Endothelial cell of umbilical vein (primary cell): Measurements from ENCODE around the gene PNMA1. TPM values are rescaled to one million over a fixed set of nuclear protein-coding genes. Genes with fewer than 3 reads are reported as not detected.

Experiments
- BruUV-seq: library from RNA; stranded (reverse); fragments of 400-500 nt; replicated peaks from 2 replicates; lab custom pipeline; 2021; lab: Mats Ljungman, UMichigan
- CTCF ChIA-PET: fragments of 300-600, 350-600 bp; sonication (Branson Sonifier 250); formaldehyde crosslinking; loops from one replicate; lab custom pipeline; 2021; ENCODE audit warnings: antibody characterized with exemption, inconsistent platforms; lab: Charles Lee
- POLR2A ChIA-PET: fragments of 300-600, 350-600 bp; sonication (Branson Sonifier 250); formaldehyde crosslinking; loops from one replicate; lab custom pipeline; 2021; ENCODE audit warnings: antibody characterized with exemption, inconsistent platforms; lab: Charles Lee
- DNase-seq: peaks from one replicate; pipeline ENCODE4 v3.0.0-alpha.2; 2011; ENCODE audit warnings: low read depth, low spot score
- FAIRE-seq: peaks from 2 replicates; lab custom pipeline; 2011; peaks lifted over from hg19 to GRCh38; lab: Jason Lieb, UNC
- H2AFZ ChIP-seq: 2 replicates; pipeline ENCODE4 v1.6.0; 2012; ENCODE audit warnings: low read depth, low read length, control low read depth, inconsistent platforms
- H3K27ac ChIP-seq: 2 replicates; pipeline ENCODE4 v1.5.1; 2011; ENCODE audit warnings: low read depth, mild to moderate bottlenecking, control low read depth, low read length, moderate library complexity; ENCODE audit not compliant: insufficient read depth
- H3K27me3 ChIP-seq, 2 experiments: 2 replicates each; pipeline versions ENCODE4 v1.6.0 to v1.6.1; 2011; ENCODE audit warnings: low read length in 2 of 2, mixed read lengths in 1 of 2; ENCODE audit not compliant: control insufficient read depth in 2 of 2, insufficient read depth in 2 of 2
- H3K36me3 ChIP-seq, 2 experiments: 2 replicates in 1 of 2; 3 replicates in 1 of 2; pipeline ENCODE4 v1.5.1; 2011; ENCODE audit warnings: low read length in 2 of 2, mild to moderate bottlenecking in 1 of 2, moderate library complexity in 1 of 2; ENCODE audit not compliant: control insufficient read depth in 2 of 2, insufficient read depth in 2 of 2; ENCODE audit errors: extremely low read depth in 1 of 2
- H3K4me1 ChIP-seq: 3 replicates; pipeline ENCODE4 v1.5.1; 2011; ENCODE audit warnings: mild to moderate bottlenecking, low read length; ENCODE audit not compliant: control insufficient read depth, insufficient read depth; ENCODE audit errors: extremely low read depth
- H3K4me2 ChIP-seq: 2 replicates; pipeline ENCODE4 v1.6.1; 2011; ENCODE audit warnings: low read length, control low read depth, mixed read lengths; ENCODE audit not compliant: insufficient read depth
- H3K4me3 ChIP-seq, 3 experiments: fragments of 200-600 bp in 1 of 3; sonication (generic), shearing (Covaris generic) in 1 of 3; replicated peaks in 1 of 3; 2 replicates each; pipeline ENCODE4 v1.5.1; 2011 to 2016; ENCODE audit warnings: control low read depth in 3 of 3, low read length in 3 of 3, mild to moderate bottlenecking in 2 of 3, inconsistent platforms in 1 of 3, low read depth in 1 of 3, moderate library complexity in 1 of 3; ENCODE audit not compliant: insufficient read depth in 1 of 3
- H3K79me2 ChIP-seq: 2 replicates; pipeline ENCODE4 v1.6.0; 2012; ENCODE audit warnings: low read length, inconsistent platforms; ENCODE audit not compliant: control insufficient read depth, insufficient read depth
- H3K9ac ChIP-seq: replicated peaks from 2 replicates; pipeline ENCODE3; 2011; ENCODE audit warnings: low read length, control low read depth; ENCODE audit not compliant: insufficient read depth; ENCODE audit errors: extremely low read depth
- H3K9me1 ChIP-seq: replicated peaks from 3 replicates; pipeline ENCODE4 v1.6.0; 2011; ENCODE audit warnings: mild to moderate bottlenecking, low read length; ENCODE audit not compliant: control insufficient read depth, insufficient read depth; ENCODE audit errors: extremely low read depth
- H3K9me3 ChIP-seq: replicated peaks from 2 replicates; pipeline ENCODE4 v1.5.1; 2012; ENCODE audit warnings: low read length, inconsistent platforms; ENCODE audit not compliant: control insufficient read depth, insufficient read depth
- H4K20me1 ChIP-seq: replicated peaks from 2 replicates; pipeline ENCODE3; 2011; ENCODE audit warnings: mild to moderate bottlenecking, low read length; ENCODE audit not compliant: control insufficient read depth, insufficient read depth; ENCODE audit errors: extremely low read depth
- EZH2 ChIP-seq: IDR thresholded peaks from 2 replicates; pipeline ENCODE4 v1.6.1; 2012; ENCODE audit warnings: borderline replicate concordance, low read depth, mild to moderate bottlenecking, moderate library complexity, low read length, inconsistent platforms; ENCODE audit not compliant: severe bottlenecking
- FOS ChIP-seq: IDR thresholded peaks from 2 replicates; pipeline ENCODE4 v1.6.1; 2011; ENCODE audit warnings: mild to moderate bottlenecking, low read length, moderate library complexity, borderline replicate concordance; ENCODE audit not compliant: insufficient read depth
- GATA2 ChIP-seq: IDR thresholded peaks from 2 replicates; pipeline ENCODE4 v1.7.0; 2011; ENCODE audit warnings: low read depth, mild to moderate bottlenecking, moderate library complexity, mixed read lengths, low read length; ENCODE audit not compliant: insufficient read length, insufficient read depth
- JUN ChIP-seq: IDR thresholded peaks from 2 replicates; pipeline ENCODE4 v1.6.1; 2011; ENCODE audit warnings: borderline replicate concordance, low read depth; ENCODE audit not compliant: insufficient read length, insufficient read depth
- MYC ChIP-seq: IDR thresholded peaks from one replicate; pipeline ENCODE4 v1.6.1; 2011; ENCODE audit warnings: mild to moderate bottlenecking, low read depth, low read length
- POLR2A ChIP-seq: IDR thresholded peaks from 2 replicates; pipeline ENCODE4 v1.6.1; 2012; ENCODE audit warnings: low read depth, mild to moderate bottlenecking, control low read depth, low read length
- POLR2AphosphoS5 ChIP-seq: IDR thresholded peaks from 2 replicates; pipeline ENCODE4 v1.6.1; 2012; ENCODE audit warnings: low read depth, mild to moderate bottlenecking, control low read depth, low read length, moderate library complexity; ENCODE audit not compliant: insufficient read depth
- dilution Hi-C: fragments of 300-500 bp; cut with MboI; formaldehyde crosslinking; loops from one replicate; pipeline ENCODE4 v1.15.0; 2019; ENCODE audit warnings: low sequenced_read_pairs; ENCODE audit not compliant: extremely low pct_ligation_motif_present
- intact Hi-C: fragments of 100-400 bp; cut with micrococcal nuclease; formaldehyde crosslinking; loops from one replicate; pipeline ENCODE4 v1.10.0; 2022
- polyA plus RNA-seq, 4 experiments: library from polyadenylated mRNA; depleted of rRNA in 3 of 4; stranded (reverse) in 3 of 4; unstranded in 1 of 4; fragments of >200 nt; gene quantifications; 2 replicates each; pipeline versions ENCODE4 v1.2.1 to v1.2.3, GENCODE V29; 2011 to 2012; ENCODE audit warnings: missing spikeins in 1 of 4
- total RNA-seq: library from RNA; stranded (reverse); gene quantifications from 2 replicates; pipeline ENCODE4 v1.2.3, GENCODE V29; 2021
- TF ChIP-seq, protein P1 (sequence below), 2 donors: IDR thresholded peaks; 1 replicate in 1 of 2; 2 replicates in 1 of 2; pipeline ENCODE4 v1.5.1; 2011; ENCODE audit warnings: low read length in 2 of 2, mild to moderate bottlenecking in 2 of 2, moderate library complexity in 2 of 2, control low read depth in 1 of 2, inconsistent platforms in 1 of 2, low read depth in 1 of 2; ENCODE audit not compliant: insufficient read depth in 1 of 2; ENCODE audit errors: extremely low read depth in 1 of 2
- TF ChIP-seq, protein P2 (sequence below): IDR thresholded peaks from 2 replicates; pipeline ENCODE4 v1.6.1; 2011; ENCODE audit not compliant: insufficient read depth, insufficient read length

The PNMA1 gene
- total and polyA plus RNA-seq, 2 donors (not counting 3 experiments of a cell fraction or from before 2014, with no cell fraction given), result 29.8 to 82.6 TPM

DNA sequence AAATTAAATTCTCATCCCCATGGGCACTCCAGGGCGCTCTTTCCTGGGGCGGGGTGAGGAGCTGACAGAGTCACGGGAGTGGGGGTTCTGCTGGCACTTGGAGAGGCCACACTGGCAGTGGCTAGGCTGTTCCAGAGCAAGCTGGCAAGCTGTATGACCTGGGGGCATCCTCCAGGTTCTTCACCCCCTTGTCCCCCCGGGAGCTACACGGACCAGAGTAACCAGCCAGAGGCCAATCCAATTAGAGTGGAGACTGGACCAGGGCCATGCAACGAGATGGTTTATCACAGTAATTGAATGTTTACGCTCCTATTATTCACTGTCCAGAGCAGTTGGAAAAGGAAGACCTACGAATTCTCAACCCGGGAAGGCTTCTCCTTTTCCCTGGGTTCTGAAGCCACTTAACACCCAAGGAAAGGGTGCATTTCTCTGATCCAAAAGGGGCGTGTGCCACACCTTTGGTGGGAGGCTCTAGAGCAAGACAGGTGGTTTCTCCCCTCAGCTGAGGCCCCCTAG is 43.8 kb upstream of the PNMA1 start:
- Histone ChIP-seq H3K4me2 (peak overlapping the region; percentile 83), H3K9ac (peak overlapping the region; percentile 94), H4K20me1 (no peaks in the 10 kb centered on the region), H3K9me3 (no peaks in the 10 kb centered on the region), H3K4me1 (peaks cover 63% of the 10 kb centered on the region), H3K27me3 (no peaks in the 10 kb centered on the region), H3K4me3 (peak overlapping the region; percentile 16 to 54 (median 53)), H2AFZ (no peak overlapping the region), H3K36me3 (no peaks in the 10 kb centered on the region), H3K27ac (peak overlapping the region; percentile 96), H3K9me1 (no peaks in the 10 kb centered on the region), H3K79me2 (peaks cover 73% of the 10 kb centered on the region)
- DNase-seq (no peak), FAIRE-seq (no peak)
- CTCF ChIA-PET, result interaction anchor here (1.1 to 10.8 kb wide), 11 partner anchors 8 to 69 kb away, joined by 3 to 245 read pairs (median 9); partner anchors contain the start of gene PNMA1
- intact Hi-C loops, result loop anchor here (1.0 kb wide), 2 partner anchors 17 to 30 kb away; no protein-coding TSS in a partner anchor
- dilution Hi-C loops, result no loop called here
- TSS peak; percentile 4 for BruUV-seq
- no peak for TF ChIP-seq GATA2
- TF ChIP-seq JUN, result no peak
- TF ChIP-seq POLR2A, result no peak
- no peak for TF ChIP-seq MYC
- TF ChIP-seq POLR2AphosphoS5, result no peak
- TF ChIP-seq EZH2, result no peak
- POLR2A ChIA-PET, result interaction anchor here (1.2 kb wide), 1 partner anchor 16 kb away, joined by 4 read pairs; no protein-coding TSS in a partner anchor

DNA sequence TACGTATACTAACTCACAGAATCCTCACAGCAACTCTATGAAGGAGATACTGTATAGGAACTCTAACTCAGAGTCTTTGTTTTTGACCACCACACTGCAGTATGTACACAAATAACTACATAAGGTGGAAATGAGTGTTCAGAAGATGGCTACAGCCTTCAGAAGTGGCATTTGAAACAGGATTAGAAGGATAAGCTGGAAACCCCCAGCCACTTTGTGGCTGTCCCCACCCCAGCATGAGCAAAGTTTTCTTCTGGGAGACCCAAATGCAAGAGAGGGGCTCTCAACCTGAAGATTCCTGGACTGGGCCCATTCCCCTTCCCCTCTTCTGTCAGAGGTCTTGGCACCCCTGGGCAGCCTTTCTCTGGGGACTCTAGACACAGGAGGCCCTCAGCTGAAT is 43.2 kb upstream of the PNMA1 start:
- no peak for DNase-seq
- BruUV-seq, result no TSS peak
- Histone ChIP-seq H3K27me3 (no peaks in the 10 kb centered on the region), H3K9me3 (no peaks in the 10 kb centered on the region), H3K9me1 (no peaks in the 10 kb centered on the region), H3K4me1 (peaks cover 69% of the 10 kb centered on the region), H4K20me1 (no peaks in the 10 kb centered on the region), H3K4me2 (peak overlapping the region; percentile 83), H3K79me2 (peaks cover 77% of the 10 kb centered on the region), H2AFZ (no peak overlapping the region), H3K27ac (peak overlapping the region; percentile 96), H3K4me3 (peak overlapping the region in 1 of 3 experiments; percentile 53), H3K9ac (peak overlapping the region; percentile 94), H3K36me3 (no peaks in the 10 kb centered on the region)
- ChIA-PET POLR2A (no interaction called here), CTCF (interaction anchor here (1.1 to 10.8 kb wide), 5 partner anchors 8 to 70 kb away, joined by 4 to 245 read pairs (median 30); no protein-coding TSS in a partner anchor)
- intact Hi-C loops (no loop called here), dilution Hi-C loops (no loop called here)
- TF ChIP-seq, protein P1, sequence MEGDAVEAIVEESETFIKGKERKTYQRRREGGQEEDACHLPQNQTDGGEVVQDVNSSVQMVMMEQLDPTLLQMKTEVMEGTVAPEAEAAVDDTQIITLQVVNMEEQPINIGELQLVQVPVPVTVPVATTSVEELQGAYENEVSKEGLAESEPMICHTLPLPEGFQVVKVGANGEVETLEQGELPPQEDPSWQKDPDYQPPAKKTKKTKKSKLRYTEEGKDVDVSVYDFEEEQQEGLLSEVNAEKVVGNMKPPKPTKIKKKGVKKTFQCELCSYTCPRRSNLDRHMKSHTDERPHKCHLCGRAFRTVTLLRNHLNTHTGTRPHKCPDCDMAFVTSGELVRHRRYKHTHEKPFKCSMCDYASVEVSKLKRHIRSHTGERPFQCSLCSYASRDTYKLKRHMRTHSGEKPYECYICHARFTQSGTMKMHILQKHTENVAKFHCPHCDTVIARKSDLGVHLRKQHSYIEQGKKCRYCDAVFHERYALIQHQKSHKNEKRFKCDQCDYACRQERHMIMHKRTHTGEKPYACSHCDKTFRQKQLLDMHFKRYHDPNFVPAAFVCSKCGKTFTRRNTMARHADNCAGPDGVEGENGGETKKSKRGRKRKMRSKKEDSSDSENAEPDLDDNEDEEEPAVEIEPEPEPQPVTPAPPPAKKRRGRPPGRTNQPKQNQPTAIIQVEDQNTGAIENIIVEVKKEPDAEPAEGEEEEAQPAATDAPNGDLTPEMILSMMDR (IDR thresholded peaks at IDR 0.05; ENCODE audit: extremely low read depth in 1 of 2, insufficient read depth in 1 of 2, low read depth in 1 of 2, low read length in 2 of 2), result no peak
- no peak for TF ChIP-seq EZH2
- TF ChIP-seq JUN, result no peak
- no peak for TF ChIP-seq FOS
- no peak for TF ChIP-seq POLR2AphosphoS5
- TF ChIP-seq, protein P2, sequence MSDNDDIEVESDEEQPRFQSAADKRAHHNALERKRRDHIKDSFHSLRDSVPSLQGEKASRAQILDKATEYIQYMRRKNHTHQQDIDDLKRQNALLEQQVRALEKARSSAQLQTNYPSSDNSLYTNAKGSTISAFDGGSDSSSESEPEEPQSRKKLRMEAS, result no peak
- FAIRE-seq, result peak; percentile 42
